SU-DHL-6 (cell line): ENCODE measurements around the gene GPR150.

ENCODE experiments used
- H2AFZ ChIP-seq: fragments of 200-600 bp; sonication (generic); 2 replicates; pipeline ENCODE4 v1.6.1; 2014; ENCODE audit warnings: low read depth, mild to moderate bottlenecking, moderate library complexity, mixed read lengths, antibody characterized with exemption, low read length; ENCODE audit not compliant: severe bottlenecking
- H3F3A ChIP-seq: fragments of 200-600 bp; shearing (Covaris generic); 2 replicates; pipeline ENCODE4 v1.6.0; 2016; ENCODE audit warnings: antibody characterized with exemption, mild to moderate bottlenecking; ENCODE audit not compliant: insufficient read depth
- H3K27ac ChIP-seq: fragments of 200-600 bp; sonication (generic); 2 replicates; pipeline ENCODE4 v1.5.1; 2016; ENCODE audit warnings: low read depth, mild to moderate bottlenecking, low read length, moderate library complexity, mixed read lengths
- H3K27me3 ChIP-seq: fragments of 200-600 bp; sonication (generic), shearing (Covaris generic); 2 replicates; pipeline ENCODE4 v1.6.0; 2014; ENCODE audit warnings: mild to moderate bottlenecking, low read length
- H3K36me3 ChIP-seq: fragments of 200-600 bp; sonication (generic); 2 replicates; pipeline ENCODE4 v1.6.1; 2014; ENCODE audit warnings: mild to moderate bottlenecking, low read length, mixed read lengths
- H3K4me2 ChIP-seq: fragments of 300-600, 200-600 bp; shearing (Covaris generic), sonication (generic); 2 replicates; pipeline ENCODE4 v1.6.0; 2014; ENCODE audit warnings: low read length, low read depth, mild to moderate bottlenecking; ENCODE audit not compliant: poor library complexity, severe bottlenecking
- H3K4me3 ChIP-seq: fragments of 200-600 bp; sonication (generic); 2 replicates; pipeline ENCODE4 v1.5.1; 2014; ENCODE audit warnings: antibody characterized with exemption, low read length, mild to moderate bottlenecking, mixed read lengths; ENCODE audit not compliant: insufficient read depth, poor library complexity, severe bottlenecking
- H3K79me2 ChIP-seq: fragments of 200-600 bp; sonication (generic); 2 replicates; pipeline ENCODE4 v1.6.1; 2014; ENCODE audit warnings: mild to moderate bottlenecking, low read length, moderate library complexity; ENCODE audit not compliant: insufficient read depth
- H3K9ac ChIP-seq: fragments of 200-600 bp; sonication (generic); 2 replicates; pipeline ENCODE4 v1.7.0; 2014; ENCODE audit warnings: mild to moderate bottlenecking, low read length
- H3K9me2 ChIP-seq: fragments of 200-600 bp; sonication (generic); replicated peaks from 2 replicates; pipeline ENCODE4 v1.6.1; 2014; ENCODE audit warnings: low read length; ENCODE audit not compliant: insufficient read depth
- H3K9me3 ChIP-seq: fragments of 200-600 bp; sonication (generic); 2 replicates; pipeline ENCODE4 v1.6.1; 2014; ENCODE audit warnings: low read length, mixed read lengths; ENCODE audit not compliant: insufficient read depth
- H4K20me1 ChIP-seq: fragments of 200-600 bp; sonication (generic); 2 replicates; pipeline ENCODE4 v1.6.1; 2014; ENCODE audit warnings: low read depth, mild to moderate bottlenecking, antibody characterized with exemption, low read length, moderate library complexity, mixed read lengths
- EZH2phosphoT487 ChIP-seq: fragments of 200-600 bp; sonication (generic), shearing (Covaris generic); conservative IDR thresholded peaks from 2 replicates; pipeline ENCODE4 v1.6.1; 2018; ENCODE audit warnings: mild to moderate bottlenecking, antibody characterized with exemption, low read length, moderate library complexity, mixed read lengths
- TF ChIP-seq, protein P1 (sequence below): fragments of 200-600 bp; sonication (generic); IDR thresholded peaks from one replicate; pipeline ENCODE4 v1.5.1; 2017; ENCODE audit warnings: antibody characterized with exemption, mild to moderate bottlenecking, low read length, moderate library complexity; ENCODE audit not compliant: insufficient read depth, poor library complexity, severe bottlenecking

GPR150 gene

DNA sequence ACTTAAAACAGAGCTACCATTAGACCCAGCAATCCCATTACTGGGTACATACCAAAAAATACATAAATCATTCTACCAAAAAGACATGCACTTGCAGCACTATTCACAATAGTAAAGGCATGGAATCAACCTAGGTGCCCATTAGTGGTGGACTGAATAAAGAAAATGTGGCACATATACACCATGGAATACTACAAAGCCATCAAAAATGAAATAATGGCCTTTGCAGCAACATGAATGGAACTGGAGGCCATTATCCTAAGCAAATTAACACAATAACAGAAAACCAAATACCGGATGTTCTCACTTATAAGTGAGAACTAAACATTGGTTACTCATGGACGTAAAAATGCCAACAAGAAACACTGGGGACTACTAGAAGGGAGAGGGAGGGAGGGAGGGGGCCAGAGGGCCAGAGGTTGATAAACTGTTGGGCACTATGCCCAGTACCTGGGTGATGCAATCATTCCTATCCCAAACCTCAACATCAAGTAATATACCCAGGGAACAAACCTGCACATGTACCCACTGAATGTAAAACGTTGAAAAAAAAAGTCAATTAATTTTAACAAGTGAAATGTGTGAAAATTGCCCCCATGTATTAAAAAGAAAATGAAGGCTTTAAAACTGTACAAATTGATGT is 24.5 kb upstream of the GPR150 start:
- Histone ChIP-seq H3K9ac (no peak overlapping the region), H4K20me1 (no peaks in the 10 kb centered on the region), H3K79me2 (no peaks in the 10 kb centered on the region), H3K9me2 (no peaks in the 10 kb centered on the region), H3K27ac (no peak overlapping the region), H3K36me3 (no peaks in the 10 kb centered on the region), H3F3A (no peaks in the 10 kb centered on the region), H3K9me3 (no peaks in the 10 kb centered on the region), H3K4me3 (no peak overlapping the region), H2AFZ (no peak overlapping the region), H3K4me2 (no peak overlapping the region), H3K27me3 (no peaks in the 10 kb centered on the region)
- TF ChIP-seq EZH2phosphoT487: no peak
- TF ChIP-seq, protein P1, sequence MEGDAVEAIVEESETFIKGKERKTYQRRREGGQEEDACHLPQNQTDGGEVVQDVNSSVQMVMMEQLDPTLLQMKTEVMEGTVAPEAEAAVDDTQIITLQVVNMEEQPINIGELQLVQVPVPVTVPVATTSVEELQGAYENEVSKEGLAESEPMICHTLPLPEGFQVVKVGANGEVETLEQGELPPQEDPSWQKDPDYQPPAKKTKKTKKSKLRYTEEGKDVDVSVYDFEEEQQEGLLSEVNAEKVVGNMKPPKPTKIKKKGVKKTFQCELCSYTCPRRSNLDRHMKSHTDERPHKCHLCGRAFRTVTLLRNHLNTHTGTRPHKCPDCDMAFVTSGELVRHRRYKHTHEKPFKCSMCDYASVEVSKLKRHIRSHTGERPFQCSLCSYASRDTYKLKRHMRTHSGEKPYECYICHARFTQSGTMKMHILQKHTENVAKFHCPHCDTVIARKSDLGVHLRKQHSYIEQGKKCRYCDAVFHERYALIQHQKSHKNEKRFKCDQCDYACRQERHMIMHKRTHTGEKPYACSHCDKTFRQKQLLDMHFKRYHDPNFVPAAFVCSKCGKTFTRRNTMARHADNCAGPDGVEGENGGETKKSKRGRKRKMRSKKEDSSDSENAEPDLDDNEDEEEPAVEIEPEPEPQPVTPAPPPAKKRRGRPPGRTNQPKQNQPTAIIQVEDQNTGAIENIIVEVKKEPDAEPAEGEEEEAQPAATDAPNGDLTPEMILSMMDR: no peak

DNA sequence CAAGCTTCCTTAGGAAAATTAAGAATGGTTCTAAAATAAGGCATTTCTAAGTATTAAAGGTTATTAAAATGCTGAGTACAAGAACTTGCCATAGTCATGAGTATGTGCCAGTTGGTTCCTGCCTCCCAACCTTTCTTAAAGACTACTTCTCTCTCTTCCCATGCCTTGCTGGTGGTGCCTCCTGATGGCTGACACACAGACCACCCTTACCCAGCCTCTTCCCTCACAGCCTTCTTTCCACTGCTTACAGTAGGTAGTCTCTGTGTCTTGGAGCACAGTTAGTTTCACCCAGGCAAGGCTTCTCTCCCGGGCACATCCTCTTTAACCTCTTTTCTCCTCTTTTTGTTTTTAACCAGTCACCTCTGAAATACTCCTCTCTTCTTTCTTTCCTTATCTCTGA is 20.6 kb upstream of the GPR150 start:
- no peak for TF ChIP-seq EZH2phosphoT487
- TF ChIP-seq, protein P1: no peak
- Histone ChIP-seq H3K79me2 (no peaks in the 10 kb centered on the region), H3K4me2 (no peak overlapping the region), H3K9me3 (no peaks in the 10 kb centered on the region), H3K36me3 (no peaks in the 10 kb centered on the region), H4K20me1 (no peaks in the 10 kb centered on the region), H3K9ac (no peak overlapping the region), H3K27me3 (no peaks in the 10 kb centered on the region), H2AFZ (no peak overlapping the region), H3K4me3 (no peak overlapping the region), H3F3A (no peaks in the 10 kb centered on the region), H3K9me2 (no peaks in the 10 kb centered on the region), H3K27ac (no peak overlapping the region)

DNA sequence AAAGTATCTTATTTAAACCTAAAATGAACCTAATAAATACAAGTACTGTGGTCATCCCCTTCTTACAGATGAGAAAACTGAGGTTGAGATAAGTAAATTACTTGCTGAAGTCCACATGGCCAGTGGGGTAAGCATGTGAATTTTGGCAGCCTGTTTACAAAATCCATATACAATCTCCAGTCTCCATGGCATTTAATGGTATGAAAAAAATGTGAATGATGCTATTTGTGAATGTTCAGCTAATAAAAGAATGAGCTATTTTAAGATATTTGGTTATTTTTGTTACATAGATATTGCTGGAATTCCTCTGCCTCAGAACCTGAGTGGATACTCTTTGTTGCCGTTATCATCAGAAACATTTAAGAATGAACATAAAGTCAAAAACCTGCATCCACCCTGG is 19.3 kb upstream of the GPR150 start:
- Histone ChIP-seq H3K9me3 (no peaks in the 10 kb centered on the region), H3K79me2 (no peaks in the 10 kb centered on the region), H3K36me3 (no peaks in the 10 kb centered on the region), H3K9ac (no peak overlapping the region), H3K4me3 (no peak overlapping the region), H4K20me1 (no peaks in the 10 kb centered on the region), H3K9me2 (no peaks in the 10 kb centered on the region), H2AFZ (no peak overlapping the region), H3K4me2 (no peak overlapping the region), H3K27me3 (no peaks in the 10 kb centered on the region), H3K27ac (no peak overlapping the region), H3F3A (no peaks in the 10 kb centered on the region)
- TF ChIP-seq, protein P1: no peak
- no peak for TF ChIP-seq EZH2phosphoT487
